ENCODE data around the gene ADORA1. TPM values are rescaled to one million over a fixed set of nuclear protein-coding genes. Genes with fewer than 3 reads are reported as not detected.

Gene ADORA1
- total RNA-seq, 1 experiment from 2014 or later, result 0.58 TPM

- DNase-seq (ENCODE audit: low spot score), result no peak
Observed at GRCh38 chr1:203186446-203187303, 59.1 kb downstream of the ADORA1 start, which contains the start of gene CHI3L1. Gene CHI3L1, minus strand, starts transcription at chr1:203186704. Its CDS starts 81 bp downstream, at chr1:203186623.

- DNase-seq (ENCODE audit: low spot score), result no peak
Observed at GRCh38 chr1:203187304-203187685, 59.8 kb downstream of the ADORA1 start.

GRCh38 chr1:203187689-203188264 is 60.3 kb downstream of the ADORA1 start:
- no peak for DNase-seq (ENCODE audit: low spot score)

GRCh38 chr1:203188686-203189232 is 61.2 kb downstream of the ADORA1 start:
- no peak for DNase-seq (ENCODE audit: low spot score)

GRCh38 chr1:203189951-203190352 is 62.4 kb downstream of the ADORA1 start:
- no peak for DNase-seq (ENCODE audit: low spot score)

GRCh38 chr1:203190949-203191348 is 63.4 kb downstream of the ADORA1 start:
- DNase-seq (ENCODE audit: low spot score), result no peak

GRCh38 chr1:203196371-203196770 is 68.8 kb downstream of the ADORA1 start:
- no peak for DNase-seq (ENCODE audit: low spot score)

GRCh38 chr1:203197625-203198024 is 70.1 kb downstream of the ADORA1 start:
- peak; percentile 73 for DNase-seq (ENCODE audit: low spot score)

GRCh38 chr1:203199002-203199401 is 71.5 kb downstream of the ADORA1 start:
- DNase-seq (ENCODE audit: low spot score), result no peak

GRCh38 chr1:203199481-203199815 is 71.9 kb downstream of the ADORA1 start:
- no peak for DNase-seq (ENCODE audit: low spot score)

- no peak for DNase-seq (ENCODE audit: low spot score)
Observed at GRCh38 chr1:203199816-203200571, 72.5 kb downstream of the ADORA1 start.

- no peak for DNase-seq (ENCODE audit: low spot score)
Observed at GRCh38 chr1:203200916-203201315, 73.4 kb downstream of the ADORA1 start.

GRCh38 chr1:203201516-203202205 is 74.1 kb downstream of the ADORA1 start:
- DNase-seq (ENCODE audit: low spot score), result no peak

GRCh38 chr1:203202431-203203245 is 75.1 kb downstream of the ADORA1 start:
- DNase-seq (ENCODE audit: low spot score), result peak; percentile 75

- DNase-seq (ENCODE audit: low spot score), result no peak
Observed at GRCh38 chr1:203204756-203205155, 77.2 kb downstream of the ADORA1 start.

- DNase-seq (ENCODE audit: low spot score), result no peak
Observed at GRCh38 chr1:203206129-203206687, 78.7 kb downstream of the ADORA1 start.

- no peak for DNase-seq (ENCODE audit: low spot score)
Observed at GRCh38 chr1:203207751-203208150, 80.2 kb downstream of the ADORA1 start.

- DNase-seq (ENCODE audit: low spot score), result no peak
Observed at GRCh38 chr1:203208181-203208580, 80.7 kb downstream of the ADORA1 start.

- no peak for DNase-seq (ENCODE audit: low spot score)
Observed at GRCh38 chr1:203210350-203210749, 82.8 kb downstream of the ADORA1 start.

- DNase-seq (ENCODE audit: low spot score), result no peak
Observed at GRCh38 chr1:203210988-203211387, 83.5 kb downstream of the ADORA1 start.

Measured in H4 (cell line).